ENCODE results near the gene ROS1.
"Not testable (repeated sequence)": the region's sequence is repeated elsewhere in the genome, so short reads cannot be mapped to it uniquely, and the experiment has no call there.

ROS1 gene

GRCh38 chr6:117267054-117267347 lies 158.7 kb downstream of the ROS1 start:
- no peak for DNase-seq (ENCODE audit: low read depth in 3 of 3)

- no peak for DNase-seq (ENCODE audit: low read depth in 3 of 3)
Measured at GRCh38 chr6:117266257-117267053, 159.3 kb downstream of the ROS1 start.

DNA sequence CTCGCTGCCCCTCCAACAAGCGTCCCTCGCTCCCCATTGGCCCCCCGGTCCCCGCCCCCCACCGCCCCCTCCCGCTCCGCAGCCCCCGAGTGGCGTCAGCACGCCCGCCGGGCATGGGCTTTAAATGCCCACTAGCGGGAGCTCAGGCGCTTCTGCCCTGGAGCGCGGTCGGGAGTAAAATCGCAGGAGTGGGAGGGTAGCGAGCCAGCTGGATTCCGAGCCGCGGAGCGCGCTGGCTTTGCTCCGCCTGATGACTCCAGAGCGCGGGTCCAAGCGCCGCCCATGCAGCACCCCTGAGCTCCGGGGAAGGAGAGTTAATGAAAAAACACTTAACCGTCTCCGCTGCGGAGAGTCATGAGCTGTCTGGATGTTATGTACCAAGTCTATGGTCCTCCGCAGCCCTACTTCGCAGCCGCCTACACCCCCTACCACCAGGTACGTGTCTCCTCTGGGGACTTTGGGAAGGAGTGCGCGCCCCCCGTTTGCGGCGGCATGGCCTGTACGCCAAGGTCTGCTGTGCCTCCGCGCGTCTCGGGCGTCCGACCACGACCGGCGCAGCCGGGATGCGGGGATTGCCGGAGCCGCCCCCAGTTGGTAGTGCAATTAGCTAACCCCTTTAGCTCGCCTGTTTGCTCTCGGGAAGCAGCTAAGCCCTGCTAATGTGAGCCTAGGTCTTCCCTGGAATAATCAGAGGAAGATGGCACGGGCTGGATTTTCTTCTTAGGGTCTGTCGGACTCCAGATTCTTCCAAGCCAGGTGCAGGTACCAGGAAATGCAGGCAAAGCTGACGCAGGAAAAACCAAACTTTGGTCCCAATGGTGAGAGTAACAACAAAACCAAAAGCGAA lies 160.1 kb downstream of the ROS1 start, which contains the start of gene VGLL2:
VGLL2 (plus strand) TSS at position 149 of the 847 bp plus-strand sequence; CDS start at position 355, 206 bp downstream.
- no peak for DNase-seq (ENCODE audit: low read depth in 3 of 3)

DNA sequence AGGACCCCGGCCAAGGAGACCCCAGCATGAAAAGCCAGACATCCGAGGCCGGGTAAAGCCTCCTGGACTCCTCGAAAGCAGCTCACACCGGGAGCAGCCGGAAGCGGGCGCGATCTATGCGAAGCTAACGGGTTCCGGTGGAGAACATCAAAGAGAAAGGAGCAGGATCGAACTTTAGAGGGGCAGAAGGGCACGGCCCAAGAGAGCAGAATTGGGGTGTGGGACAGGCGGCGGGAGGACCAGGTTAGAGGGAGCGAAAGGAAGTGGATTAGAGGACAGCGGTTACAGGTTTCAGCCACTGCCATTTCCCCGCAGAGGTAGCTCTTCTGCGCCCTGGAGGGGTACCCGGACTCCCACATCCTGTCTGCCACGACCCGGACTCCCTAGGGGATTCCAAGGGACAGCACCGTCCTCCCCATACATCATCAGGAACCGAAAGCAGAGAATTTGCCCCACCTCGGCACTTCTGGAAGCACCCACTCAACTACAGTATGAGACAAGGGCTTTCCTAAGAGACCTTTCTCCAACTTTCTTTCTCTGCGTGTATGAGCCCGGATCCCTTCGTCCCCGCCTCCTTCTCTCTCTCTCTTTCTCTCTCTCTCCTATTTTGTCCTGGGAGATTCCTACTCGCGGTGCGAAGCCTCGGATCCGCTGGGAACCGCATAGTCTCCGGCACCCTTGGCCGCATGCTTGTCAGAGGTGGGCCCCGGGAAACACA lies 160.9 kb downstream of the ROS1 start:
- DNase-seq (ENCODE audit: low read depth in 3 of 3): no peak

- no peak for DNase-seq (ENCODE audit: low read depth in 3 of 3)
Measured at GRCh38 chr6:117264369-117264691, 161.4 kb downstream of the ROS1 start.

- no peak for DNase-seq (ENCODE audit: low read depth in 3 of 3)
Measured at GRCh38 chr6:117263353-117263927, 162.3 kb downstream of the ROS1 start.

GRCh38 chr6:117262799-117263198 lies 162.9 kb downstream of the ROS1 start:
- DNase-seq (ENCODE audit: low read depth in 3 of 3): no peak

GRCh38 chr6:117253785-117254184 lies 172.0 kb downstream of the ROS1 start:
- no peak for DNase-seq (ENCODE audit: low read depth in 3 of 3)

DNA sequence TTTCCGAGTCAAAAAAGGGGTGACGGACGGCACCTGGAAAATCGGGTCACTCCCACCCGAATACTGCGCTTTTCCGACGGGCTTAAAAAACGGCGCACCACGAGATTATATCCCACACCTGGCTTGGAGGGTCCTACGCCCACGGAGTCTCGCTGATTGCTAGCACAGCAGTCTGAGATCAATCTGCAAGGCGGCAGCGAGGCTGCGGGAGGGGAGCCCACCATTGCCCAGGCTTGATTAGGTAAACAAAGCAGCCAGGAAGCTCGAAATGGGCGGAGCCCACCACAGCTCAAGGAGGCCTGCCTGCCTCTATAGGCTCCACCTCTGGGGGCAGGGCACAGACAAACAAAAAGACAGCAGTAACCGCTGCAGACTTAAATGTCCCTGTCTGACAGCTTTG lies 180.8 kb downstream of the ROS1 start:
- DNase-seq (ENCODE audit: low read depth in 3 of 3): not testable (repeated sequence)

DNA sequence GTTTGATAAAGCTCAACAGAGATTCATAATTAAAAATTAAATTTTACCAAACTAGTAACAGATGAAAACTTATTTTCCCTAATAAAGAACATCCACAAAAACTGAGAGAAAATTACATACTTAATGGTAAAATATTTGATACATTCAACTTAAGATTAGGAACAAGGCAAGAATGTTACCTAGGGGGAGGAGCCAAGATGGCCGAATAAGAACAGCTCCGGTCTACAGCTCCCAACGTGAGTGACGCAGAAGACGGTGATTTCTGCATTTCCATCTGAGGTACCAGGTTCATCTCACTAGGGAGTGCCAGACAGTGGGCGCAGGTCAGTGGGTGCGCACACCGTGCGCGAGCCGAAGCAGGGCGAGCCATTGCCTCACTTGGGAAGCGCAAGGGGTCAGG lies 181.2 kb downstream of the ROS1 start:
- not testable (repeated sequence) for DNase-seq (ENCODE audit: low read depth in 3 of 3)

Measured in stimulated activated CD4-positive, alpha-beta T cell treated with anti-CD3 and anti-CD28 coated beads, TNF-alpha, amount 100 ng/mL, for 4 hours (primary cell).